Stimulated activated CD8-positive, alpha-beta memory T cell treated with anti-CD3 and anti-CD28 coated beads, Interleukin-12 subunit alpha, Interleukin-12 subunit beta, amount 100 ng/mL, for 24 hours (primary cell): ENCODE measurements around the gene KRTAP5-4.

ENCODE experiments used
- DNase-seq: peaks from one replicate; pipeline ENCODE4 v3.0.0-alpha.2; 2020; ENCODE audit errors: extremely low read depth

KRTAP5-4 gene

GRCh38 chr11:1572197-1573076, 49.5 kb downstream of the KRTAP5-4 start, which contains the start of gene DUSP8:
DUSP8 (minus strand) TSS chr11:1572271; CDS start chr11:1565826, 6,445 bp downstream.
- peak; percentile 83 for DNase-seq

- DNase-seq, result no peak
These were observed 50.2 kb downstream of the KRTAP5-4 start for GRCh38 chr11:1571760-1572196.
